ENCODE results near the gene MRPL39.

- no peak for TF ChIP-seq PATZ1 (CRISPR knock-in tag; IDR thresholded peaks at IDR 0.05; ENCODE audit: borderline replicate concordance)
- TF ChIP-seq PPARA (CRISPR knock-in tag; IDR thresholded peaks at IDR 0.05; ENCODE audit: borderline replicate concordance) = no peak
- TF ChIP-seq TCF4 (CRISPR knock-in tag; IDR thresholded peaks at IDR 0.05; ENCODE audit: borderline replicate concordance) = no peak
- TF ChIP-seq ZFP30 (CRISPR knock-in tag; IDR thresholded peaks at IDR 0.05) = no peak
- no peak for TF ChIP-seq ZNF565 (CRISPR knock-in tag; conservative IDR thresholded peaks at IDR 0.05; ENCODE audit: low read depth)
- TF ChIP-seq POU6F1 (CRISPR knock-in tag; IDR thresholded peaks at IDR 0.05; ENCODE audit: borderline replicate concordance, low read depth) = no peak
- TF ChIP-seq CSRNP3 (CRISPR knock-in tag; IDR thresholded peaks at IDR 0.05) = no peak
- TF ChIP-seq ZNF70 (CRISPR knock-in tag; IDR thresholded peaks at IDR 0.05) = no peak
- TF ChIP-seq ESRRG (CRISPR knock-in tag; IDR thresholded peaks at IDR 0.05) = no peak
- TF ChIP-seq ZFP3 (CRISPR knock-in tag; IDR thresholded peaks at IDR 0.05) = no peak
- TF ChIP-seq ARNTL (CRISPR knock-in tag; IDR thresholded peaks at IDR 0.05; ENCODE audit: borderline replicate concordance, low read depth) = no peak
- no peak for TF ChIP-seq ZC3H10 (CRISPR knock-in tag; IDR thresholded peaks at IDR 0.05)
- TF ChIP-seq CSDC2 (CRISPR knock-in tag; IDR thresholded peaks at IDR 0.05) = no peak
- TF ChIP-seq CREB5 (CRISPR knock-in tag; IDR thresholded peaks at IDR 0.05; ENCODE audit: low read depth) = no peak
Measured at GRCh38 chr21:25586791-25587190, 20.5 kb downstream of the MRPL39 start.

Data from SK-N-SH treated with all-trans-retinoic acid at 6 μM for 48 hours (cell line).